Measurements from ENCODE around the gene EMX2. TPM values are rescaled to one million over a fixed set of nuclear protein-coding genes. Genes with fewer than 3 reads are reported as not detected.

The EMX2 gene
- total and polyA plus RNA-seq, 2 donors from 2014 or later = 44.9 to 82.8 TPM

- Histone ChIP-seq H3K9me3 (ENCODE audit: control insufficient read depth in 2 of 3, insufficient read depth in 1 of 3, low read length in 3 of 3) (no peaks in the 10 kb centered on the region), H3K4me1 (ENCODE audit: control insufficient read depth in 2 of 3, insufficient read depth in 2 of 3, low read depth in 1 of 3, low read length in 3 of 3) (peaks cover 0 to 3% (median 0%) of the 10 kb centered on the region in 3 donors), H3K4me3 (ENCODE audit: low read length in 3 of 3) (no peak overlapping the region), H3K36me3 (ENCODE audit: control insufficient read depth in 2 of 3, insufficient read depth in 3 of 3, low read length in 3 of 3) (peaks cover 0 to 2% (median 0%) of the 10 kb centered on the region in 3 donors), H3K9ac (ENCODE audit: low read length in 3 of 3) (no peak overlapping the region), H3K27ac (ENCODE audit: low read depth in 2 of 2, low read length in 2 of 2) (no peak overlapping the region), H3K27me3 (ENCODE audit: control insufficient read depth, insufficient read depth, low read length) (no peaks in the 10 kb centered on the region)
- intact Hi-C loops (cut with DNase I) = loop anchor here (10.0 kb wide), 1 partner anchor 747 kb away; no protein-coding TSS in a partner anchor
- no peak for TF ChIP-seq CTCF (IDR thresholded peaks at IDR 0.05; ENCODE audit: borderline replicate concordance, extremely low read depth, insufficient read depth)
- no peak for DNase-seq
- FAIRE-seq = no peak
These were observed 44.8 kb upstream of the EMX2 start for GRCh38 chr10:117497736-117498135.

- TF ChIP-seq CTCF (IDR thresholded peaks at IDR 0.05; ENCODE audit: borderline replicate concordance, extremely low read depth, insufficient read depth) = no peak
- intact Hi-C loops (cut with DNase I) = loop anchor here (10.0 kb wide), 1 partner anchor 745 kb away; no protein-coding TSS in a partner anchor
- Histone ChIP-seq H3K4me3 (ENCODE audit: low read length in 3 of 3) (no peak overlapping the region), H3K36me3 (ENCODE audit: control insufficient read depth in 2 of 3, insufficient read depth in 3 of 3, low read length in 3 of 3) (no peaks in the 10 kb centered on the region), H3K27ac (ENCODE audit: low read depth in 2 of 2, low read length in 2 of 2) (no peak overlapping the region), H3K27me3 (ENCODE audit: control insufficient read depth, insufficient read depth, low read length) (no peaks in the 10 kb centered on the region), H3K9ac (ENCODE audit: low read length in 3 of 3) (no peak overlapping the region), H3K4me1 (ENCODE audit: control insufficient read depth in 2 of 3, insufficient read depth in 2 of 3, low read depth in 1 of 3, low read length in 3 of 3) (peaks cover 3 to 12% (median 5%) of the 10 kb centered on the region in 3 donors), H3K9me3 (ENCODE audit: control insufficient read depth in 2 of 3, insufficient read depth in 1 of 3, low read length in 3 of 3) (no peaks in the 10 kb centered on the region)
- no peak for FAIRE-seq
- no peak for DNase-seq
These were observed 43.1 kb upstream of the EMX2 start for GRCh38 chr10:117499248-117500105.

- TF ChIP-seq CTCF (IDR thresholded peaks at IDR 0.05; ENCODE audit: borderline replicate concordance, extremely low read depth, insufficient read depth) = no peak
- Histone ChIP-seq H3K9ac (ENCODE audit: low read length in 3 of 3) (no peak overlapping the region), H3K4me3 (ENCODE audit: low read length in 3 of 3) (no peak overlapping the region), H3K36me3 (ENCODE audit: control insufficient read depth in 2 of 3, insufficient read depth in 3 of 3, low read length in 3 of 3) (no peaks in the 10 kb centered on the region), H3K4me1 (ENCODE audit: control insufficient read depth in 2 of 3, insufficient read depth in 2 of 3, low read depth in 1 of 3, low read length in 3 of 3) (peaks cover 3 to 12% (median 5%) of the 10 kb centered on the region in 3 donors), H3K9me3 (ENCODE audit: control insufficient read depth in 2 of 3, insufficient read depth in 1 of 3, low read length in 3 of 3) (no peaks in the 10 kb centered on the region), H3K27ac (ENCODE audit: low read depth in 2 of 2, low read length in 2 of 2) (no peak overlapping the region), H3K27me3 (ENCODE audit: control insufficient read depth, insufficient read depth, low read length) (no peaks in the 10 kb centered on the region)
- no peak for DNase-seq
- intact Hi-C loops (cut with DNase I) = no loop called here
- FAIRE-seq = no peak
These were observed 42.1 kb upstream of the EMX2 start for GRCh38 chr10:117500456-117500855.
